GM06990 (cell line): ENCODE data around the gene TMPRSS9.
A peak's percentile ranks its signal among the peaks of the same experiment; 100 is the strongest.

Experiments used
- DNase-seq: peaks from one replicate; pipeline ENCODE4 v3.0.0-alpha.2; 2011; ENCODE audit not compliant: insufficient read length; ENCODE audit errors: extremely low read depth
- H3K27me3 ChIP-seq: replicated peaks from 2 replicates; pipeline ENCODE4 v1.6.0; 2011; ENCODE audit warnings: low read length; ENCODE audit not compliant: control insufficient read depth, insufficient read depth
- H3K36me3 ChIP-seq: 2 replicates; pipeline ENCODE4 v1.5.1; 2011; ENCODE audit warnings: low read length; ENCODE audit not compliant: control insufficient read depth, insufficient read depth
- H3K4me3 ChIP-seq: replicated peaks from 2 replicates; pipeline ENCODE4 v1.5.1; 2011; ENCODE audit warnings: low read depth, mild to moderate bottlenecking, control low read depth, low read length
- CTCF ChIP-seq: IDR thresholded peaks from 2 replicates; pipeline ENCODE4 v1.5.1; 2011; ENCODE audit warnings: low read length, control low read depth, mild to moderate bottlenecking, inconsistent platforms; ENCODE audit not compliant: insufficient read depth, poor library complexity, severe bottlenecking

The TMPRSS9 gene

DNA sequence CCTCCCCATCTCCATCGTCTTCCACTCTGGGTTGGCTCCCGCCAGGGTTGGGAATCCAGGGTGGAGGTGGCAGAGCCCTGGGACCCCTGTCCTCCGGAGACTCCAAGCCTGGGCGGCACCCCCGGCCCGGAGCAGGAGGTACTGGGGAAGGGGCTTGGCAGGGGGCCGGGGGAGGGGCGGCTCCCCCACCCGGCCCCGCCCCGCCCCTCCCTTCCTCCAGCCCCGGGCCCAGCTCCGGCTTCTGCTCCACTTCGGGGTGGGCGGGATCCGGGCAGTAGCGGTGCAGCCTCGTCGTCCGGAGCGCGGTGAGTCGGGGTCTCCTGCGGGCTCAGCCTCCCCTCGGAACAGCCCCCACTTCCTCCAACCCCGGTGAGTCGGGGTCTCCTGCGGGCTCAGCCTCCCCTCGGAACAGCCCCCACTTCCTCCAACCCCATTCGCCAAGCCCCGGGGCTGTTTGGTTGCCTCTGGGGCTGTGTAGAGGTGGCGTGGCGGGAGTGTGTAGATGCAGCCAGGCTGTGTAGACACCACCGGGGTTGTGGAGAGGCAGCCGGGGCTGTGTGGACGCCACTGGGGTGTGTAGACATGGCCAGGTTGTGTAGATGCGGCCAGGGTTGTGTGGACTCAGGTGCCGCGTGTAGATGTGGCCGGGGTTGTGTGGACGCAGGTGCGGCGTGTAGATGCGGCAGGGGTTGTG lies at the start of gene TMPRSS9:
TMPRSS9 (plus strand) TSS at position 274 of the 694 bp plus-strand sequence. CDS start 29,521 bp downstream, outside the sequence.
- TF ChIP-seq CTCF: no peak
- Histone ChIP-seq H3K36me3 (no peaks in the 10 kb centered on the region), H3K4me3 (no peak within 1 kb of the TSS), H3K27me3 (no peaks in the 10 kb centered on the region)
- no peak for DNase-seq

DNA sequence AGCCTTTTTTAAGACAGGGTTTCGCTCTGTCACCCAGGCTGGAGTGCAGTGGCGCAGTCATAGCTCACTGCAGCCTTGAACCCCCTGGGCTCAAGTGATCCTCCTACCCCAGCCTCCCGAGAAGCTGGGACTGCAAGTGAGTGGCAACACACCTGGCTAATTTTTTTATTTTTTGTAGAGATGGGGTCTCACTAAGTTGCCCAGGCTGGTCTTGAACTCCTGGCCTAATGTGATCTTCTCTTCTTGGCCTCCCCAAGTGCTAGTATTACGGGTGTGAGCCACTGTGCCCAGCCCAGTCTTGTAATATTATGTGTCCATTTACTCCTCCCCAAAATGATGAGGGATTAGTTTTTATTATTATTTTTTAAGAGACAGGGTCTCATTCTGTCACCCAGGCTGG lies 49.0 kb upstream of the TMPRSS9 start:
- no peak for TF ChIP-seq CTCF
- no peaks in the 10 kb centered on the region for H3K36me3 ChIP-seq
- DNase-seq: no peak
- H3K4me3 ChIP-seq: no peak overlapping the region
- no peaks in the 10 kb centered on the region; the same call in 1 of the 2 replicates for H3K27me3 ChIP-seq

DNA sequence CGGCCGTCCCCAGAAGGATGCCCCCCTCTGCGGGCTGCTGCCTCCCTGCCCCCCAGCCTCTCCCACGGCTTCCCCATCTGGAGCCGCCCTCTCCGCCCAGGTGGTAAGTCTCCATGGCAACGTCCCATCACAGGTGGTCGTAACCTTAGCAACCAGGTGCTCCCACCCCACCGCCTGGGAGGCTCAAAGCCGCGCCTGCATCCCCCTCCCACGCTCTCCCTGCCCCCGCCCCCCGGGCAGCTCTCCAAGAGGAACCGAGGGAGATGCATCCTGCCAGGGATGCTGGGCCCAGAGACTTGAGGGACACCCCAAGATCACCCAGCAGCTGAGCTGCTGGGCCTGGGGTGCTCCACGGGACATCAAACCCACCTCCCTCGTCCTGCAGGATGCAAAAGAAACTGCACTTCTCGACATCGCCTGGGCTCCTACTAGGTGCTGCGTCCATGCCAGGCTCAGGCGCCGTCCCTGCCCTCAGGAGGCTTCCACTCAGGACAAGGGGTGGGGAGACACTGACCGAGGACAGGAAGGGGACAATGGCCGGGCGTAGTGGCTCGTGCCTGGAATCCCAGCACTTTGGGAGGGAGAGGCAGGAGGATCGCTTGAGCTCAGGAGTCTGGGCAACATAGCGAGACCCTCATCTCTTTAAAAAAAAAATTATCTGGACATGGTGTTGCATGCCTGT lies 47.1 kb upstream of the TMPRSS9 start:
- no peaks in the 10 kb centered on the region for H3K36me3 ChIP-seq
- no peak overlapping the region for H3K4me3 ChIP-seq
- no peaks in the 10 kb centered on the region; the same call in 1 of the 2 replicates for H3K27me3 ChIP-seq
- no peak for TF ChIP-seq CTCF
- DNase-seq: no peak

DNA sequence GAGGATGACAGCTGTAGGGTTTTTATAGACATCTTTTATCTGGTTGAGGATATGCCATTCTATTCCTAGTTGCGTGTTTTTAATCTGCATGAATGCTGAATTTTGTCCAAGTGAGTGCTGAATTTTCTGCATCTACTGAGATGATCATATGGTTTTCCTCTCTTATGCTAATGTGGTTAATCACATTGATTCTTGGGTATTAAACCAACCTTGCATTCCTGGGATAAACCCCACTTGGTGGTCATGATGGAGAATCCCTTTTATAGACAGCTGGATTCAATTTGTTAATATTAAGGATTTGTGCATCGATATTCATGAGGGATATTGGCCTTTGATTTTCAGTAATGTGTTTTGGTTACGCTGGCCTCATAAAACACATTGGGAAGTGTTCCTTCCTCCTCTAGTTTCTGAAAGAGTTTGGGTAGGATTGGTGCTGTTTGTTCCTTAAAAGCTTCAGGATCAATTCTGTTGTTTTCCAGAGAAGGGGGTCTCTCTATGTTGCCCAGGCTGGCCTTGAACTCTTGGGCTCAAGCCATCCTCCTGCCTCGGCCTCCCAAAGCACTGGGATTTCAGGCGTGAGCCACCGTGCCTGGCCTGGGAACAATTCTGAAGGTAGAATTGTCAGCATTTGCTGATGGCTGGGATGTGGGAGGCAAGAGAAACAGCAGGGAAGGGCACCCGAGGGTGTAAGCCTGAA lies 44.8 kb upstream of the TMPRSS9 start:
- H3K4me3 ChIP-seq: no peak overlapping the region
- no peak for TF ChIP-seq CTCF
- no peak for DNase-seq
- no peaks in the 10 kb centered on the region for H3K36me3 ChIP-seq
- no peaks in the 10 kb centered on the region; the same call in 1 of the 2 replicates for H3K27me3 ChIP-seq

GRCh38 chr19:2315818-2316353 lies 44.2 kb upstream of the TMPRSS9 start:
- H3K27me3 ChIP-seq: no peaks in the 10 kb centered on the region
- no peak for DNase-seq
- no peak overlapping the region for H3K4me3 ChIP-seq
- no peaks in the 10 kb centered on the region; the same call in 1 of the 2 replicates for H3K36me3 ChIP-seq
- TF ChIP-seq CTCF: peak; percentile 53
